IMR-90 (cell line): Measurements from ENCODE around the gene CCDC88C. TPM values are rescaled to one million over a fixed set of nuclear protein-coding genes. Genes with fewer than 3 reads are reported as not detected.

Experiments used
- ATAC-seq: fragments of 200-7000 bp; cut with Tn5 transposase; 2 replicates; pipeline ENCODE4 v1.9.1; 2020; ENCODE audit warnings: low read depth, mild to moderate bottlenecking, moderate library complexity
- BruUV-seq: library from RNA; stranded (reverse); fragments of 400-500 nt; replicated peaks from 2 replicates; lab custom pipeline; 2021; lab: Mats Ljungman, UMichigan
- CTCF ChIA-PET: fragments of 300-600 bp; formaldehyde crosslinking; extraction: SDS; loops from one replicate; lab custom pipeline; 2021; ENCODE audit warnings: antibody characterized with exemption; lab: Yijun Ruan, JAX
- POLR2A ChIA-PET: fragments of 300-600 bp; sonication (Branson Sonifier 250); formaldehyde crosslinking; loops from one replicate; lab custom pipeline; 2022; ENCODE audit warnings: antibody characterized with exemption; ENCODE audit not compliant: unreplicated experiment; lab: Charles Lee
- DNase-seq: peaks from one replicate; pipeline ENCODE4 v3.0.0; 2013
- H2AFZ ChIP-seq: replicated peaks from 2 replicates; pipeline ENCODE3; 2013; ENCODE audit warnings: low read length, mild to moderate bottlenecking; ENCODE audit not compliant: poor library complexity
- H2AK5ac ChIP-seq: 2 replicates; pipeline ENCODE4 v1.6.1; 2013; ENCODE audit warnings: low read depth, low read length, inconsistent platforms
- H2AK9ac ChIP-seq: replicated peaks from 2 replicates; pipeline ENCODE3; 2013; ENCODE audit warnings: mild to moderate bottlenecking, low read depth, low read length, moderate library complexity; ENCODE audit not compliant: poor library complexity
- H2BK120ac ChIP-seq: 2 replicates; pipeline ENCODE4 v1.6.1; 2013; ENCODE audit warnings: low read depth, low read length, inconsistent platforms
- H2BK15ac ChIP-seq: 3 replicates; pipeline ENCODE4 v1.6.1; 2013; ENCODE audit warnings: low read depth, low read length, inconsistent platforms
- H2BK20ac ChIP-seq: 2 replicates; pipeline ENCODE4 v1.6.1; 2013; ENCODE audit warnings: low read depth, mild to moderate bottlenecking, inconsistent platforms, low read length, moderate library complexity
- H2BK5ac ChIP-seq: 2 replicates; pipeline ENCODE4 v1.6.1; 2013; ENCODE audit warnings: mild to moderate bottlenecking, low read depth, low read length, inconsistent platforms; ENCODE audit not compliant: poor library complexity, severe bottlenecking
- H3K14ac ChIP-seq: replicated peaks from 2 replicates; pipeline ENCODE4 v1.6.1; 2013; ENCODE audit warnings: low read depth, low read length, inconsistent platforms
- H3K18ac ChIP-seq: 2 replicates; pipeline ENCODE4 v1.6.1; 2013; ENCODE audit warnings: low read depth, low read length, control low read depth
- H3K23ac ChIP-seq: 2 replicates; pipeline ENCODE4 v1.6.1; 2013; ENCODE audit warnings: low read depth, low read length, inconsistent platforms
- H3K27ac ChIP-seq: 2 replicates; pipeline ENCODE4 v1.5.1; 2013; ENCODE audit warnings: mild to moderate bottlenecking, control low read depth, low read length; ENCODE audit not compliant: insufficient read depth
- H3K27me3 ChIP-seq: 2 replicates; pipeline ENCODE4 v1.6.1; 2013; ENCODE audit warnings: low read length; ENCODE audit not compliant: control insufficient read depth, insufficient read depth
- H3K36me3 ChIP-seq: 2 replicates; pipeline ENCODE4 v1.6.1; 2013; ENCODE audit warnings: low read length, mixed read lengths; ENCODE audit not compliant: control insufficient read depth, insufficient read depth
- H3K4ac ChIP-seq: 2 replicates; pipeline ENCODE4 v1.6.1; 2013; ENCODE audit warnings: low read depth, low read length, inconsistent platforms
- H3K4me1 ChIP-seq: 2 replicates; pipeline ENCODE4 v1.6.1; 2013; ENCODE audit warnings: low read length, mixed read lengths; ENCODE audit not compliant: control insufficient read depth, insufficient read depth
- H3K4me2 ChIP-seq: 2 replicates; pipeline ENCODE4 v1.6.1; 2013; ENCODE audit warnings: low read depth, mild to moderate bottlenecking, control low read depth, low read length, moderate library complexity
- H3K4me3 ChIP-seq: 2 replicates; pipeline ENCODE4 v1.5.1; 2013; ENCODE audit warnings: low read depth, mild to moderate bottlenecking, control low read depth, low read length, moderate library complexity; ENCODE audit not compliant: insufficient read depth
- H3K56ac ChIP-seq: 2 replicates; pipeline ENCODE4 v1.6.1; 2013; ENCODE audit warnings: low read length, inconsistent platforms; ENCODE audit not compliant: insufficient read depth; ENCODE audit errors: extremely low read depth
- H3K79me1 ChIP-seq, 2 experiments: 2 replicates each; pipeline ENCODE4 v1.6.1; 2013; ENCODE audit warnings: low read length in 2 of 2, inconsistent platforms in 1 of 2, low read depth in 1 of 2
- H3K9ac ChIP-seq: 2 replicates; pipeline ENCODE4 v1.6.1; 2013; ENCODE audit warnings: low read depth, low read length, control low read depth
- H3K9me1 ChIP-seq: 2 replicates; pipeline ENCODE4 v1.6.1; 2013; ENCODE audit warnings: low read length, inconsistent platforms; ENCODE audit not compliant: insufficient read depth
- H3K9me3 ChIP-seq: 2 replicates; pipeline ENCODE4 v1.6.1; 2013; ENCODE audit warnings: low read length; ENCODE audit not compliant: control insufficient read depth, insufficient read depth
- H4K20me1 ChIP-seq: 2 replicates; pipeline ENCODE4 v1.6.1; 2013; ENCODE audit warnings: low read length, inconsistent platforms; ENCODE audit not compliant: insufficient read depth
- H4K5ac ChIP-seq: 2 replicates; pipeline ENCODE4 v1.6.1; 2013; ENCODE audit warnings: mild to moderate bottlenecking, low read depth, low read length, control low read depth
- H4K8ac ChIP-seq, 2 experiments: 2 replicates each; pipeline ENCODE4 v1.6.1; 2013; ENCODE audit warnings: low read depth in 2 of 2, low read length in 2 of 2, control low read depth in 1 of 2, inconsistent platforms in 1 of 2
- H4K91ac ChIP-seq: 2 replicates; pipeline ENCODE4 v1.6.1; 2013; ENCODE audit warnings: low read depth, low read length, inconsistent platforms; ENCODE audit not compliant: insufficient read depth
- FOS ChIP-seq: fragments of 150-350 bp; IDR thresholded peaks from 2 replicates; pipeline ENCODE4 v1.6.1; 2016; ENCODE audit warnings: low read depth, low read length
- RCOR1 ChIP-seq: IDR thresholded peaks from 2 replicates; pipeline ENCODE4 v1.6.1; 2012; ENCODE audit warnings: mild to moderate bottlenecking, low read length, improper control_type of control experiment; ENCODE audit not compliant: insufficient replicate concordance
- SMC3 ChIP-seq: fragments of 150-350 bp; IDR thresholded peaks from 2 replicates; pipeline ENCODE4 v1.6.1; 2016; ENCODE audit warnings: low read depth, mild to moderate bottlenecking, antibody characterized with exemption, low read length, moderate library complexity
- WGBS, 2 experiments: methylation state at CpG; one replicate each; pipeline versions ENCODE4 v1.1.5 to v1.1.7; 2013; ENCODE audit warnings: missing lambda C conversion rate in 2 of 2; ENCODE audit not compliant: insufficient read length in 1 of 2; ENCODE audit errors: extremely low coverage in 2 of 2; 5-methylcytosine and 5-hydroxymethylcytosine counted together
- dilution Hi-C: fragments of 300-500 bp; cut with HindIII; formaldehyde crosslinking; loops from one replicate; pipeline ENCODE4 v1.14.3; 2018; ENCODE audit warnings: low sequenced_read_pairs; ENCODE audit not compliant: unreplicated experiment
- in situ Hi-C: fragments of 300-500 bp; cut with MboI; formaldehyde crosslinking; loops from 3 replicates; pipeline ENCODE4 v1.14.3; 2019; ENCODE audit warnings: low sequenced_read_pairs, inconsistent platforms, mixed read lengths
- intact Hi-C: fragments of 100-400 bp; cut with micrococcal nuclease; formaldehyde crosslinking; loops from 2 replicates; pipeline ENCODE4 v1.10.0; 2022
- polyA plus RNA-seq, 3 experiments: library from polyadenylated mRNA; depleted of rRNA; stranded (reverse); fragments of >200 nt; gene quantifications; 2 replicates each; pipeline ENCODE4 v1.2.3, GENCODE V29; 2012; ENCODE audit warnings: low replicate concordance in 1 of 3
- total RNA-seq: library from RNA; depleted of rRNA; stranded (reverse); fragments of >200 nt; gene quantifications from 2 replicates; pipeline ENCODE4 v1.2.3, GENCODE V29; 2012
- TF ChIP-seq, protein P1 (sequence below): fragments of 150-350 bp; IDR thresholded peaks from 2 replicates; pipeline ENCODE4 v1.6.1; 2016; ENCODE audit warnings: low read depth, mild to moderate bottlenecking, low read length, moderate library complexity, borderline replicate concordance

CCDC88C gene
- total and polyA plus RNA-seq, 2 of the 4 experiments (the other 2 are of a cell fraction) = 0.17 to 0.18 TPM

GRCh38 chr14:91323031-91323430 lies 94.6 kb downstream of the CCDC88C start:
- Histone ChIP-seq H4K91ac (no peak overlapping the region), H3K56ac (no peak overlapping the region), H2BK5ac (no peak overlapping the region), H3K27ac (no peak overlapping the region), H4K20me1 (no peaks in the 10 kb centered on the region), H3K14ac (no peak overlapping the region), H3K27me3 (peaks cover 24% of the 10 kb centered on the region), H3K79me1 (no peaks in the 10 kb centered on the region), H2AK9ac (no peak overlapping the region), H4K5ac (no peak overlapping the region), H2AK5ac (no peak overlapping the region), H2BK20ac (no peak overlapping the region), H2AFZ (no peak overlapping the region), H3K4me1 (no peaks in the 10 kb centered on the region), H3K23ac (no peak overlapping the region), H3K18ac (no peak overlapping the region), H3K4me2 (no peak overlapping the region), H4K8ac (no peak overlapping the region), H3K9me1 (no peaks in the 10 kb centered on the region), H3K4me3 (no peak overlapping the region), H3K4ac (no peak overlapping the region), H2BK120ac (no peak overlapping the region), H3K9ac (no peak overlapping the region), H3K36me3 (no peaks in the 10 kb centered on the region), H3K9me3 (no peaks in the 10 kb centered on the region), H2BK15ac (no peak overlapping the region)
- POLR2A ChIA-PET = no interaction called here
- CTCF ChIA-PET = interaction anchor here (0.7 to 1.9 kb wide), 5 partner anchors 9 to 99 kb away, joined by 3 to 9 read pairs (median 5); partner anchors contain the start of gene CCDC88C
- intact Hi-C loops (loop anchor here (1.0 kb wide), 1 partner anchor 95 kb away; no protein-coding TSS in a partner anchor), dilution Hi-C loops (no loop called here), in situ Hi-C loops (loop anchor here (10.0 kb wide), 1 partner anchor 102 kb away; no protein-coding TSS in a partner anchor)
- ATAC-seq = no peak
- BruUV-seq = no TSS peak
- 58% methylated on average over 2 of the region's 6 CpGs; no CpG with 5 or more reads in 1 of the 2 experiments for WGBS, 2 experiments
- no peak for DNase-seq
- TF ChIP-seq RCOR1 = no peak
- TF ChIP-seq SMC3 = no peak
- no peak for TF ChIP-seq FOS
- TF ChIP-seq, protein P1, sequence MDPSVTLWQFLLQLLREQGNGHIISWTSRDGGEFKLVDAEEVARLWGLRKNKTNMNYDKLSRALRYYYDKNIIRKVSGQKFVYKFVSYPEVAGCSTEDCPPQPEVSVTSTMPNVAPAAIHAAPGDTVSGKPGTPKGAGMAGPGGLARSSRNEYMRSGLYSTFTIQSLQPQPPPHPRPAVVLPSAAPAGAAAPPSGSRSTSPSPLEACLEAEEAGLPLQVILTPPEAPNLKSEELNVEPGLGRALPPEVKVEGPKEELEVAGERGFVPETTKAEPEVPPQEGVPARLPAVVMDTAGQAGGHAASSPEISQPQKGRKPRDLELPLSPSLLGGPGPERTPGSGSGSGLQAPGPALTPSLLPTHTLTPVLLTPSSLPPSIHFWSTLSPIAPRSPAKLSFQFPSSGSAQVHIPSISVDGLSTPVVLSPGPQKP = no peak
